Urothelium cell line (cell line): Measurements from ENCODE around the gene NFKB1.
A peak's percentile ranks its signal among the peaks of the same experiment; 100 is the strongest.
"Not testable (repeated sequence)": the region's sequence is repeated elsewhere in the genome, so short reads cannot be mapped to it uniquely, and the experiment has no call there.

Source experiments
- DNase-seq: peaks from one replicate; pipeline ENCODE4 v3.0.0; 2011; ENCODE audit warnings: low spot score, mixed read lengths
- FAIRE-seq: peaks from 2 replicates; lab custom pipeline; 2011; peaks lifted over from hg19 to GRCh38; lab: Jason Lieb, UNC

NFKB1 gene

DNA sequence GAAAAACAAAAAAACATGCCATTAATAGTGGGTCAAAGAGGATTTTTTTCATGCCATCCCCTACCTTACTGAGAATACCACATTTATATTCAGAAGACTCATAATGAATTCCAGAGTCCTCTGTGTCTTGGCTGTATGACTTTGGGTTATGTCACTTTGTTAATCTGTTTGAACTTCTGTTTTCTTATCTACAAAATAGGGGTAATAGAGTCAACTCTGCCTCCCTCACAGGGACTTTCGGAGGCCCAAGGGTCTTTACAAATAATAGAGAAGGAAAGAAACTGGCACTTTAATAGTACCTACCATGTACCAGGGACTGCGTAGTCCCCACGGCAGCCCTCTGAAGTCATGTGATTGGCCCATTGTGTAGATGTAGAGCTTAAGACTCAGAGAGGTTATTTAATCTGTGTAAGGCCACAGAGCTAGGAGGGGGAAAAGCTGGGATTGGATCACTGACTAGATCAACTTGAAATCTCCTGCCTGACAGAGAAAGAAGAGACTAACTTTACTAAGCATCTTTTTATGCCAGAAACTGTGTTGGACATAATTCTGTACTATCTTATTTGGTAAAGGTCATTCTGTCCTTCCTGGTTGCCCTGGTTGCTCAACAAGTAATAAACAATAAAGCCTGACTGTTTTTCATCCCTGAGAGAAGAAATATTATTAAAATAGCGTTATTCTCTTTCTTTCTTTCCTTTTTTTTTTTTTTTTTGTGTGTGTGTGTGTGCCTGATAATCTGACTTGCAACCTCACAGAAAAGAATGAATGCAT, 59.6 kb downstream of the NFKB1 start:
- FAIRE-seq (no peak), DNase-seq (no peak)

DNA sequence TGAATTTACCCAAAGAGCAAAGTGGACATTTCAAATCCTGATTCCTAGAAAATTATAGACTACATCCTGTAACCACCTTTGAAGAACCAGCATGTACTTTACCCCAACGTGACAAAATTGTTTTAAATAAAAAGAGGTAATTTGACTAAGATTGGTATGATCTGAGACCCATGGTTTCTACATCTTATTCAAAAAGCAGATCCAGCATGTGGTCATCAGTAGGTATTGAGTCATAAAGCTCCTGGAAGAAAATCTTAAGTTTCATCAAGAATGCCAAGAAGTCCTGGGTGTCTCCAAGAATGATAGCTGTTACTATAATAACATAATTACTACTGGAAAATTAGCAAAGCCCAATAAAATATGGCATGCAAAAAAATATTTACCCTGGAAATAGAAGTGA, 61.8 kb downstream of the NFKB1 start:
- DNase-seq (no peak), FAIRE-seq (no peak)

DNA sequence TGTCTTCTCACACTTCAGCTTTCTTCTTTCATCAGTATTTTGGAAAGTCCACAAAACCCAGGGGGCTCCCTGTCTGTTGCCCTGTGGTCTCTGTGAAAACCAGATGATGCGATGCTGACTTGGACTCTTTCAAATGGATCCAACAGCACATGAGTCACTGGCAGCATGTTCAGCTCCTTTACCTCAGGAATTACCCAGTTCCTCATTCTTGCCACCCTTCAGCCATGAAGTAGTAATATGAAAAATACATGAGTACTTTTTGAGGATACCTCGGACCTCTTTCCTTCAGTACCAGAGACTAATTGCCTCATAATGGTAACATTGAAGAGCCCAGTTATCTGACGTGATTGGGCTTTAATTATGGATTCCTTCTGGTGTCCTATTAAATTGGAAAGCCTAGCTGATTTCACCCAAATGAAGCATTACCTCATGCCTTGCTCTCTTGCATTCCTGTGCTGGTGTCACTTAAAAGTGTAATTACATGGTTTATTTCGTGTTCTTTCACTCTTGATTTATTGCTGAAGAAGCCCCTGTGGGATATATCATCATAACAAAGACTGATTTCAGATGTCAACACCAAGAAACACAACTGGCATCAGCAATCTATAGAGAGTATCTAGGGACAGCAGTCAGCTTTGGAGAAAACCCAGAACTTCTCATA, 63.4 kb downstream of the NFKB1 start:
- DNase-seq (no peak), FAIRE-seq (no peak)

DNA sequence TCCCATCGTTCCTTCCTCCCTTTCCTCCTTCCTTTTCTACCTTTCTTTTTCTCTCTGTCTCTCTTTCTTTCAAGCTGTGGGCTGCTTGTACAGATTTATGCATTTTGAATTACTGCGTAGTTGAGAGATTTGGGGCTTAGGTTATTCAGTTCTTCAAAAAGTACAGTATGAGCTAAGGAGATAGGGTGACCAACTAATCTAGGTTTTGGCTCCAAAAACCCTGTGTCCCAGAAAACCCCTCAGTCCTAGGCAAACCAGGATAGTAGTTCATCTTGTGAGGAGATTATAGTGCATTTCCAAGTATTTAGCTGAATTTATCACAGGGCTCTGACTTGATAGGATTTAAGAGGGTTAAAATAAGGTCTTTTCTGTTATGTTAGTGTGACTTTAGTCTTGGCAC, 64.5 kb downstream of the NFKB1 start:
- FAIRE-seq (no peak), DNase-seq (no peak)

DNA sequence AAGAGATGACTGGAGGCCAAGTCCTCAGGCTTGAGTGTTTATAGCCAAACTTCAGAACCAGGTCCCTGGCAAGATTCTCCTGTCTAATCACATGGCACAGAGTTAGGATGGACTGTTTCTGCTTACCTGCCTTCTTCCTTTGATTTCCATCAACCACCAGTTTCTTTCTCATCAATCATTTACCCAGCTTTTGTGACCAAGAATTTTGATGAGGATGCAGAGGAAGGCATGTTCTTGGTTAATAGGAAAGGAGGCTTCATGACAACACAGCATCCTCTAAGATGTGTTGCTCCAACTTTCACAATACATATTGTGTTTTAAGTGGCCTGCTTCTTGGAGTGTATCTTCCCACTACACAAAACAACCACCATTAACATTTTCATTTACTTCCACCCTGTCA, 65.3 kb downstream of the NFKB1 start:
- FAIRE-seq (no peak), DNase-seq (no peak)

DNA sequence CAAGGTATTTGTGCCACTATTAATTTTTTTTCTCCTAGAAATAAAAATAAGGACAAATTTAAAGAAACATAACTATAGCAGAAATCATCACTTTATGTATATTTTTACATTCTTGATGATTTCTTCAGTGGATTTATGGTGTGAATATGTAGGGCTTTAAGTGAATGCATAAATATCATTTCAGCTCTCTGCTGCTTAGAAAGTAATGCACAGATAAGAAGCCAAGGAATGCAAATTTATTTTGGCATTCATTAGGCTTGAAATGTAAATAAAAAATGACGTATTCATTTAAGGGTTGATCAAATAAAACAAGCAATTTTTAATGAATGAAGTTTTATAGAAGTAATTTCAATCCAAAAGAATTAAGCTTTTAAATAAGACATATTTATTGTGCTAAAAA, 66.3 kb downstream of the NFKB1 start:
- FAIRE-seq (no peak), DNase-seq (no peak)

DNA sequence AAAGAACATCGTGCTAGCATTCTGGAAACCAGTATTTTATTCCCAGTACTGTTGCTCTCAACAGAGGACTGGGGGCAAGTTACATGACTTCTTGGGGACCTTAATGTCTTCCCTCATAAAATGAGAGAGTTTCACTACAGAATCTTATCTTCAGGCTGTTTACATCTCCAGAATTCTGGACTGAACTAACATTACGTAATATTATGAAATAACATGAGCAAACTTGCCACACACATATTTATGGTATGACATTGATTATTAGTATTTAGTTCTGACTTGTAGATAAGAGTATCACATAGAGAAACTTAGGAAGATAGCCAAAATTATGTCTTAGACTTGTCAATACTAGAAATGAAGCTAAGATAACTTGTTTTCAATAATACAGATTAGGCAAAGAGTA, 68.0 kb downstream of the NFKB1 start:
- no peak for FAIRE-seq
- DNase-seq, result no peak

DNA sequence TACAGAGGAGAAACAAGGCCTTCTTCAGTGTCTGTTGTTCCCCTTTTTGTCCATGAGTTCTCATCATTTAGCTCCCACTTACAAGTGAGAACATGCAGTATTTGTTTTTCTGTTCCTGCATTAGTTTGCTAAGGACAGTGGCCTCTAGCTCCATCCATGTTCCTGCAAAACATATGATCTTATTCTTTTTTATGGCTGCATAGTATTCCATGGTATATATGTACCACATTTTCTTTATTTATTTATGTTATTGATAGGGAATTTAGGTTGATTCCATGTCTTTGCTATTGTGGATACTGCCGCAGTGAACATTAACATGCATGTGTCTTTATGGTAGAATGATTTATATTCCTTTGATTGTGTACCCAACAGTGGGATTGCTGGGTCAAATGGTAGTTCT, 69.1 kb downstream of the NFKB1 start:
- DNase-seq, FAIRE-seq: not testable (repeated sequence)

DNA sequence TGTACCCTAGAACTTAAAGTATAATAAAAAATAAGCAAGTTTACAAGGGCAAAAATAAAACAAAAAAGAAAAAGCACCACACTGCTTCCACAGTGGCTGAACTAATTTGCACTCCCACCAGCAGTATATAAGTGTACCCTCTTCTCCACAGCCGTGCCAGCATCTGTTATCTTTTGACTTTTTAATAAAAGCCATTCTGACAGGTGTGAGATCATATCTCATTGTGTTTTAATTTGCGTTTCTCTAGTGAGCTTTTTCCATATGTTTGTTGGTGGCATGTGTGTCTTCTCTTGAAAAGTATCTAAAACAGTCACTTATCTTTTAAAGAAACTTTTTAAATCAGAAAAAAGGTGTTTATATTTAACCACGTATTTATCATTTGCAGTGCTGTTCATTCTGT, 71.3 kb downstream of the NFKB1 start:
- FAIRE-seq, result no peak
- no peak for DNase-seq

DNA sequence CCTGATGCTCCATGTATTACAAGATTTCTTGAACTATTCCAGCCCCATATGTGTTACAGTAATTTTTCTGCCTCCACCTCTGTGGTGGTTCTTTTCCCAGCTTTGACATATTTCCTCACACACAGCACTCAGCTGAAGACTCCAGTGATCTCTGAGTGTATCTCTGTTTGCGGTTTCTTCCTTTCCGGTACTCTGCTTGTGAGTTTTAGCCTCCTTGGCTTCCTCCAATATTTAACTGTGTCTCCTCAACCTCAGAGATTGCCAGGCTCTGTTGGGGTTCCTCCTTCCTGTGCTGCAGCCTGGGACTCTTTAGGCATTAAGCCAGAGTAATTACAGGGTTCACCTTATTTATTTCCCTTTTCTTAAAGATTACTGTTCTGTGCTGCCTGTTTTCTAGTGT, 73.2 kb downstream of the NFKB1 start:
- FAIRE-seq, result no peak
- DNase-seq, result no peak

DNA sequence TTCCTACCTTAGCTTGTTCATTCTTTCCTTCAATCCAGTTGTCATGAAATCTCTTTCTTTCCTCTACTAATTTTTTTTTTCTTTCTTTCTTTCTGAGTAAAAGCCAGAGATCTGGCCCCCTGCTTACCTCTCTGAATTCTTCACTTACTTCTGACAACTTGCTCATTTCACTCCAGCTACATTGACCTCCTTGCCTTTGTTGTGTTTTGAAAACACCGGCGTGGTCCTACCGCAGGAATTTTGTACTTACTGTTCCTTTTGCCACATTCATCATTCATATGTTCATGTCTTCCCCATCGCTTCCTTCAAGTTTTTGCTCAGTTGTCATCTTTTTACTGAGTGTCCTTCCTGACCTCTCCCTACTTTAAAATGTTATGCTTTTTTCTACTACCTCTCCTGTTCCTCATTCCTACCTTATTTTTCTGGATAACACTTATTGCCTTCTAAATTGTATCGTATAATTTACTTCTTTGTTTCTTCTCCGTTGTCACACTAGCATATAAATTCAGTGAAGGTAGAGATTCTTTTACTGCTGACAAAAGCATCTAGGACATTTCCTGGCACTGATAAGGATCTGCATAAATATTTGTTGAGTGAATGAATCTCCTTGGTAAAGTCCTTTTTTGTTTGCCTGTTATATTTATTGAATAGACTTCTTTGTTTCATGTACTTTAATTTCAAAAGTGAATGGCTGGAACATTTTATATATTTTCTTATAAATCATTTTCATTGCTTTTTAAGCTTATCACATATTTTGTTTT, 74.4 kb downstream of the NFKB1 start:
- FAIRE-seq, result no peak

DNA sequence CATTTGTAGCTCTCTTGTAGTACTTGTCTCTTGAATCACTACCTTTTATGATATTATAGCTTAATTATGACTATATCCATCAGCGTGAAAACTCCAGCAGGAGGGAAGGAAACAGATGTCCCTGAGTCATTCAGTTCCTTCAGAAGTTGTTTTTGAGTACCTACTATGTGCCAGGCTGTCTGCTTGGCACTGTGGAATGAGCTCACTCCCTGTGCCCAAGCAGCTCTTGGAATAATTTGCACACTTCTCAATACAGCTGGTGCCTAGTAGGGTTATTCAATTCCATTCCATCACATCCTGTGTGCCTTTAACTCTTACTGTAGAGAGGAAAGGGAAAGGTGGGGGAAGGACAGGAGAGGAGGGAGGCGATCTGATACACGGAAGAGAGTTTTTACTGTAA, 77.1 kb downstream of the NFKB1 start:
- FAIRE-seq, result no peak
- DNase-seq, result no peak

More for the DNA sequence above, 74.4 kb downstream of the NFKB1 start:
- DNase-seq, result peak; percentile 7

DNA sequence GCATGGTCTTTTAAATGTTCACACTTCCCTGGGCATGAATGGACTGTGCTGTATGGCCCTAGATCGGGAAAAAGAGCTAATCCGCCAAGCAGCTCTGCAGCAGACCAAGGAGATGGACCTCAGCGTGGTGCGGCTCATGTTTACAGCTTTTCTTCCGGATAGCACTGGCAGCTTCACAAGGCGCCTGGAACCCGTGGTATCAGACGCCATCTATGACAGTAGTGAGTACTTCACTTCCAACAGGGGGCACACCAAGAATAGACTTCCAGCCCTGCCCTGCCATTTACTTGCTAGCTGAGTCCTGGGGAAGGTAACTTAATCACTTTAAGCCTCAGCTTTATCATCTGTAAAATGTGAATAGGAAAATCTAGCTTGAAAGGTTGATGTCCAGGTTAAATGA, 77.7 kb downstream of the NFKB1 start:
- FAIRE-seq (no peak), DNase-seq (no peak)

DNA sequence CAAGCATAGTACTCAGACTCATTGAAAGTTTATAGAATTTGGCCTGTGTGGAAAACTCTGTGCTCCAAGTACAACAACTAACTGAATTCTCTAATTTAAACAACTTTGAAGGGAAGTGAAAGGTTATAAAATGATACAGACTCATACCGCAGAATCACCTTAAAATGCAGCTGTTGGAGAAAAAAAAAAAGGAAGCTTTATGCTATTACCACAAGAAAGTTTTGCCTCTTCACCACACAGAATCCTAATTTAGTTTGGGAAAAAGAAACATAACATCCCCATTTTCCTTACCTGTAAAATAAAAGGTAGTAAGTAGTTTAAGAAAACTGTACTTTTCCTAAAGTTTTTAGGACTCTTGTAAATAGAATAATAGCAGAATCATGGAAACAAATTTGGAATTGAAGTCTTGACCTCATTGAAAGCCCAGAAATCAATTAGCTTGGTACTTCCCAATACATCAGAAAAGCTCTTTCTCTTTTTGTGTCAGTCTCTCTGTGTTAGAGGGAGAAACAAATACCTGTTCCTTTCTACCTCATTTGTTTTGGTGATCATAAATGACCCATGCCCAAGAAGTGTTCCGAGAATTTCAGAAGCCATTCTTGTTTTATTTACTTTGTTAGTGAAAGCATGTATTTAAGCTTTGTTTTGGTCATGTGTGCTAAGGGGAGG, 78.8 kb downstream of the NFKB1 start:
- no peak for FAIRE-seq

DNA sequence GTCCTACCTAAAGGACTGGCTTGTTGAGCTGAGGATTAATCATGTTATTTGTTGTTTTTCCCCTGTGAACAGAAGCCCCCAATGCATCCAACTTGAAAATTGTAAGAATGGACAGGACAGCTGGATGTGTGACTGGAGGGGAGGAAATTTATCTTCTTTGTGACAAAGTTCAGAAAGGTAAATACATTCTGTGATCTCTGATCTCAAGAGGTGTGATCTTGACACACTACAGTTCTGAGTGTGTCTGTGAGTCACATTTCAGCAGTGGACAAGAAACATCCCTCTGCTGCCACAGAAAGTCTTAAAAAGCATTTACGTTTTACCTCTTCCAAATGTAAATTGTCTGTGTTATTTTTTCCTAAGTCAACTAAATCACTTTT, 79.3 kb downstream of the NFKB1 start:
- DNase-seq, result no peak
- FAIRE-seq, result no peak

More for the DNA sequence above, 78.8 kb downstream of the NFKB1 start:
- DNase-seq, result no peak

DNA sequence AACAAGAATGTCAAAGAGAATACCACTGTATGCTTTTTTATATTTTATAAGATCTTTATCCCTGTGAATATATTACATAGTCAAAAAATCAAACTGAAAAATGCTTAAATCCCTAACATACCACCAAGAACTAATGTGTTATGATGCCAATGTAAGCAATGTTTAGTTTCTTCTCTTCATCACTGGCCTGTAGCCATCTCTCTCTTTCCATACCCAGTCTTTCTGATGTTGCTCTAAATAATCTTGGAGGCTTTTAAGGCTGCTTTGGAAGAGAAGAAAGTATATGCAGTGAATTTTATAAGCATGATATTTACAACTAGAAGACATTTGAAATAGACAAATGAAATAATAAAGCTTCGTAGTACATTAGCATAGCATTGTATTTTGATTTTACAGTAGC, 82.9 kb downstream of the NFKB1 start:
- no peak for FAIRE-seq
- DNase-seq, result no peak

DNA sequence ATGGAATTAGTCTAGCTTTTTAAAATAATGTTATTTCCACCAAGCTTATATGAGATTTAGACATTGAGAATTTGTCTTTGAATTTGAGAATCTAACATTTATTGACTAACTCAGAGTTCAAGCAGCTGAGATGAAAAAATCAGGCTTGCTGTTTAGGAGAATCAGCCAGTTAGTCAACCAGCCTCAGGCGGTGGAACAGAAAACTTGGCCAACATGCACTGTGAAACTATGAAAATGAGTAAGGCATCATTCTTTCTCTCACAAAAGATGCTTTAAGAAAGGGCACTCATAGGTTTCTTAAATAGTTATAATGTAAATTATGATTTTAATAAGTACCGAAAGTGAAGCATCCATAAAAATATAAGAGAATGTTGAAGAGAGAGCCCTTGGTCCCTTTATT, 84.2 kb downstream of the NFKB1 start:
- FAIRE-seq, result no peak
- DNase-seq, result no peak

DNA sequence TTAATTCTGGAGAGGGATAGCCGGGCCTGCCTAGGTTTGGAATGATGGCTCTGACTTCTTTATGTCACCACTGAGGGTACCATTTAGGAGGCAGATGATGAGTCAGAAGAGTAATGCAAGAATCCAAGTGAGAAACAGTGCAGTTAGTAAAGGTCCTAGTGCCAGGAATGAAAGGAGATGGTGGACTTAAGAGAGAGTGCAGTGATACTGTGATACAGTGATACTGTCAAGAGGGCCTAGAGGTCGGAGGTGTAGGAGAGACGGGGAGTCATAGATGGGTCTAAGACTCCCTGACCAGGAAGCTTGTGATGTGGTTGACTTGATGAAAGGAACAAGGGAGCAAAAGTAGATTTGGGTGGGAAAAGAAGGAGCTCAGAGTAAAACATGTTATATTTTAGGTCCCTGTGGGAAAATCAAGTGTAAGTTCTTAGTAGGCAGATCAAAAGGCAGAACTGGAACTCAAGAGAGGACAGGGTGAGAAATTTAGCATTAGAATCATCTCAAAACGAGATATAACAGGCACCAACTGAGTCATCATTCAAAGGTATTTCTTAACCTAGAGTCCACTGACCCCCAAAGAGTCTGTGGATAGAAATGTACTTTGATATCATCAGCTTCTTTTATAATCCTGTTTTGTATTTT, 85.0 kb downstream of the NFKB1 start:
- FAIRE-seq (no peak), DNase-seq (no peak)

DNA sequence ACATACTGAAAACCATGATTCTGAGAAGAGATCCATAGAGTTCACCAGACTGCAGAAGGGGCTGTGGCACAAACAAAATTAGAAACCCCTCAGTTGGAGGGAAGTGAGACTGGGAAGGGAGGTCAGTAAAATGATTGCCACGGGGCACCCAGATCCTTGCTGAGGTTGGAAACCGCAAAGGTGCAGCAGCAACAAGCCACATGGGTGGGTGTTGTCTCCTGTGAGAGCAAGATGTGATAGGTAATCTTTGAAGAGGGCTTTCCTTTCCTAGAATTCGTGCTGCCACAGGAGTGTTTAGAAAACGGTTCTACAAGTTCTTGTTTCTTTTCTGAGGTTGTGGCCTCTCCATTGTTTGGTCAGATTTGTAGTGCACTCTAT, 85.5 kb downstream of the NFKB1 start:
- FAIRE-seq (no peak), DNase-seq (no peak)

DNA sequence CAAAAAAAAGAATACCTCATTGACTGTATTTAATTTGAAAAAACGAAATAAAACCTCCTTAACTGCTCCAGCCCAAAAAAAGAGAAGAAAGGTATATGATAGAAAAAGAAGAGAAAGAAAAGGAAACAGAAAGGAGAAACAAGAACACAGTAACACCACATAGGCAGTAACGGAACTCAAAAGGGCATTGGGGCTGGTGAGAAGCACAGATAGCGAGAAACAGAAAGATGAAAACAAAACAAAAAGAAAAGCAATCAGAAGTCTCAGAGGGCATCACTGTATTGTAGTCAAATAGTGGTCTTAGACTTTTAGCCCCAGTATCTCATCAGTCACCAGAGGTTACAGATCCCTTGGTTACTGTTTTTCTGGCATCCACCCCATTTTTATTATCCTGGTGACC, 88.6 kb downstream of the NFKB1 start:
- FAIRE-seq, result no peak
- no peak for DNase-seq

DNA sequence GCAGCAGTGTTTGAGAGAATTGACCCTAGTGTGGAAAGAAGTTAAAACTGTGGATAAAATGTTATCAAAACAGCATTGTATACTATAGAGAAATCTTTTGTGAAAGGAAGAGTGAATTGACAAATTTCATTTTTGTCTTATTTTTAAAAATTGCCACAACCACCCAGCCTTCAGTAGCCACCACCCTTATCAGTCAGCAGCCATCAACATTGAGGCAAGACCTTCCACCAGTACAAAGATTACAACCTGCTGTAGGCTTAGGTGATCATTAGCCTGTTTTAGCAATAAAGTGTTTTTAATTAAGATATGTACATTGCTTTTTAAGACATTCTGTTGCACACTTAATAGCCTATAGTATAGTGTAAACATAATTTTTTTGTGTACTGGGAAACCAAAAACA, 91.1 kb downstream of the NFKB1 start:
- DNase-seq, result no peak
- no peak for FAIRE-seq
